Measurements from ENCODE around the gene OLA1.

GRCh38 chr2:174051741-174052583 lies 196.4 kb downstream of the OLA1 start:
- TF ChIP-seq CTCF (optimal IDR thresholded peaks at IDR 0.05 in 1 of 3, IDR thresholded peaks at IDR 0.05 in 1 of 3, conservative IDR thresholded peaks at IDR 0.05 in 1 of 3; ENCODE audit: extremely low read depth in 1 of 3, insufficient read depth in 2 of 3, low read length in 3 of 3): peak in 1 of 3 experiments; percentile 3
- TF ChIP-seq EZH2 (IDR thresholded peaks at IDR 0.05; ENCODE audit: low read length): no peak

Data from keratinocyte (primary cell).